CD4-positive, alpha-beta T cell treated with Interferon gamma for 1 hour (primary cell): ENCODE data around the gene MKRN2.

Experiments
- DNase-seq: peaks from one replicate; pipeline ENCODE4 v3.0.0-alpha.2; 2020

Gene MKRN2

DNA sequence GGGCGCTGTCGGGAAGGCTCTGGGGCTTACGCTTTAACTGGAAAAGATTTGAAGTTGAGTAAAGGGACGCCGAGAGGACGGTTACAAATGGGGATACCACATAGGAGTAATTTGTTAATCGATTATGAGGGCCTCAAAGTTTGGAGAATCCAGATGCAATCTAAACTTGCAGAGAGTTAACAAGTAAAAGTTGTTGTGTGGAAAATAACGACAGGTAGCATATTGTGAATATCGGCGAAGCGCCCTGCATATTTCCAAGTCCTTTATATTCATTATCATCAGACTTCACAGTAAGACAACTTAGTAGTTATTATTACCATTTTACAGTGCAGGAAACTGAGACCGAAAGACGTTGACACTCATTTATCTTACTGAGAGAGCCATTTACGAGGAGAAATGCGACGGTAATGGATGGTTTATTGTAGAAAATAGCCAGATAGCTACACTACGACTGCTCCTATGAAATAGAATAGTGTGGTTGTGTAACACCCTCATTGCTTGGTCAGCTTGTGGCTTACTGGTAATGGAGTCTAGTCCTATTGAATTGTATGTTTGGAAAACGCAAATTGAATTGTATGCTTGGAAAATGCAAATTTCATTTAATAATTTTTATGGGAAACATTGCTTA is 700 bp downstream of the MKRN2 start:
- DNase-seq, result no peak

DNA sequence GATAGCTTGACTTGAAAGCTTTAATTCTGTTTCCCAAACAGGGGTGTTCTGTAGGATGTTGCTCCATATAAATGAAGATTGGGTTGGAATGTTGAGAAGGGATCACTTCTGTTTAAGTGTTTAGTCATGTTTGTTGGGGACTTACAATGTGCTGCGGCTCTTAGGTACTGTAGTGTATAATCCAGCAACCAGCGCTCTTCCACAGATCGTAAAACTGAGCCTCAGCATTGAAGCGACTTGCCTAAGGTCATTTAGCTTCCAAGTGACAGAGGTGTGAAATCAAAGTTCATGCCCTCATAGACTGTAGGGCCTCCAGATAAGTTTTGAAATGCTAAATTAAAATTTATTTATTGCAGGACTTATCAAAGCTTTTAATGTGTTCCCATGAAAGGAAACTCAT is 1.8 kb downstream of the MKRN2 start:
- no peak for DNase-seq

DNA sequence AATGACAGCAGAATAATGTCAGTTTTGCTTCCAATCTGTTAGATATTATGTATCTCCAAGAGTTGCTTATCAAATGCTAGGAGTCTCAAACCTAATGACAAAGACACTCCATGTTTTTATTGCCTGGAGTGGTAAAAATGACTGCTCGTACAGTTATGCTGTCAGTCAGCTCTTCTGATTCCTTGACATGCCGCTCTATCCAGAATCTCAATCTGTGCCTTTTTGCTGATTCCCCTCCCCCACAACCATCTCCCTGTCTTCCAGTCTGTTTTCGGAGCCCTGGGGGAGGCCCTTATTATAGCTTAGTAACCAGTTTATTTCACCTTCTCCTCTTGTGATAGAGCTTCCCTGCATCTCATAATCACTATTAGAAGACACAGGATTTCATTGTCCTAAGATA is 2.6 kb downstream of the MKRN2 start:
- DNase-seq, result no peak

DNA sequence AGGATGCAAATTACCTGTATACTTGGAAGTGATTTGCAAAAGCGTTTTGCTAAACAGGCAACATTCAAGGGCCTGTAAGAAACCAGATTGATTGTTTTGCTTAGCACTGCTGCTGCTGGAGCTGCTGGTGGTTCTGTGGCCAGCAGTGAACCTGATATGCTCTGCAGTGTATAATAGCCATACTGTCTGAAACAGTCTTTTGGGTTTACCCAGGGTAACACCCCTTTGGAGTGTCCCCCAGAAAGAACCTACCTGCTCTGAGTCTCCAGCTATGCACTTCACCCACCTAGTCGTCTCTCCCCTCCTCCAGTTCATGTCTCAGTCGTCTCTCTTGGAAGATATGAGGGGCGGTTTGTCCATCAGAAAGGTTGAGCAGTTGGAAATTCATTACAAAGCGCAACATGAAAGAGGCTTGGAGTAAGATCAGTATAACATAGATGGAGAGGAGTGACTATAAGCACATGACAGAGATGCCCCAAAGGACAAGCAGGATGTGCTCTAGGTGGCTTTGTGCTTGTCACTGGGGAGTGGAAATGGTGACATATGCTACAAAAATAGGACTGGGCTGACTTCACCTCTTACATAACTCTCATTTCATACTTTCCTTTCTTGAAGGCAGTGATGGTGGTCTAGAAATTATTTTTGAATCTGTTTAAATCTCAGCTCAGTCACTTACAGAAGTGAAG is 3.8 kb downstream of the MKRN2 start:
- no peak for DNase-seq

DNA sequence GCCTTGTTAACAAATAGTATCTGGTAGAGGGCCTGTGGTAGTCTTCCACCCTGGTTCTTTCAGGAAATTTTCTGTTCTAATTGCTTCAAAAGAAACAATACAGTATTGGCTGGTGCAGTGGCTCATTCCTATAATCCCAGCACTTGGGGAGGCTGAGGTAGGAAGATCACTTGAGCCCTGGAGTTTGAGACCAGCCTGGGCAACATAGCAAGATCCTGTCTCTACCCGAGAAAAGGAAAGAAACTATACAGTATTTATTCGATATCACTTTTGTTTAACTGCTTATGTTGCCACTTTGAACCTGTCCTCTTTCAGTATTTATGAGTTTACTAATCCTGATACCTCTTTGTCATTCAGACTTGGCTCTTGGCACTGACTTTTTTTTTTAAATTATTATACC is 4.5 kb downstream of the MKRN2 start:
- DNase-seq, result no peak

DNA sequence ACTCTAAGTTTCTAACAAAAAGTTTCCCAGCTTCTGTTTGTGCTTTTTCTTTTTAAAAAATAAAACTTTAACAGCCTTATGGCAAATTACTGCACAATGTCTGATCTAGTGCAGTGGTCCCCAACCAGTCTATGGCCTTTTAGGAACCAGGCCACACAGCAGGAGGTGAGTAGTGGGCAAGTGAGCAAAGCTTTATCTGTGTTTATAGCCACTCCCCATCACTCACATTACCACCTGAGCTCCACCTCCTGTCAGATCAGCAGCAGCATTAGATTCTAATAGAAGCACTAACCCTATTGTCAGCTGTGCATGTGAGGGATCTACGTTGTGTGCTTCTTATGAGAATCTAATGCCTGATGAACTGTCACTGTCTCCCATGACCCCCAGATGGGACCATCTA is 5.6 kb downstream of the MKRN2 start:
- no peak for DNase-seq

DNA sequence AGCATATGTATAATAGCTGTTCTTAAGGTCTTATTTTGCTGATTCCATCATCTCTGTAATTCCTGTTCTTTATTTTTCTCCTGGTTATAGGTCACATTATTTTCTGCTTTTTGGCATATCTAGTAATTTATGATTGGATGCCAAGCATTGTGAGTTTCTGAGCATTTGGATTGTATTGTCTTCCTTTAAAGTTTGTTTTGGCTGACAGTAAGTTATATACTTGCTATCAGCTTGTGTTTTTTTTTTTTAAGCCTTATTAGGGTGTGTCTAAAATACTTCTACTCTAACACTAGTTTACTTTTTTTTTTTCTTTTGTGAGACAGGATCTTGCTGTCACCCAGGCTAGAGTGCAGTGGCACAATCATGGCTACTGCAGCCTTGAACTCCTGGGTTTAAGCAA is 10.1 kb downstream of the MKRN2 start:
- DNase-seq, result no peak

DNA sequence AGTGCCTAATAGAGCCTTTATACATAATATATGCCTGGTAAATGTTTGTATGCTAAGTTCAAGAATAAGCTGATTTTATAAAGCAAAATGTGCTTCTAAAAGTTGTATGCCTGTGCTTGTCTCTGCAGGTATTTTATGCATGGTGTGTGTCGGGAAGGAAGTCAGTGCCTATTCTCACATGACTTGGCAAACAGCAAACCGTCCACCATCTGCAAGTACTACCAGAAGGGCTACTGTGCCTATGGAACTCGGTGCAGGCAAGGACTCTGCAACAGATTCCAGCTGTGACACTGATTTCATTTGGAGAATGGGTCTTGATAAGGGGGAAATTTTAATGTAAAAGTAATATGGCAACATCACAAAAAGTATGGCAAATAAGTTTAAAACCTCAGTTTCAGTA is 11.9 kb downstream of the MKRN2 start:
- DNase-seq, result no peak

DNA sequence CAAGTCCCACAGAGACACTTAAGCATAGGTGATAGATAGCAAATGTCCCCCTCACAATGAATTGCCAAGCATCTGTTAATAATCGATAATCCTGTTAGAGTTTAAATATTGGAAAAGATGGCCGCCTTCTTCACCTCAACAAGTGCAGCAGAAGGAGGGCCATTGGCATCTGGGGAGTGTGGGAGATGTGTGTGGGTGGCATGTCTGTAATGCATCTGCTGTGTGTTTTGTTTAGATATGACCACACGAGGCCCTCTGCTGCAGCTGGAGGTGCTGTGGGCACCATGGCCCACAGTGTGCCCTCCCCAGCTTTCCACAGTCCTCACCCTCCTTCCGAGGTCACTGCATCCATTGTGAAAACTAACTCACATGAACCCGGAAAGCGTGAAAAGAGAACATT is 12.9 kb downstream of the MKRN2 start:
- no peak for DNase-seq

DNA sequence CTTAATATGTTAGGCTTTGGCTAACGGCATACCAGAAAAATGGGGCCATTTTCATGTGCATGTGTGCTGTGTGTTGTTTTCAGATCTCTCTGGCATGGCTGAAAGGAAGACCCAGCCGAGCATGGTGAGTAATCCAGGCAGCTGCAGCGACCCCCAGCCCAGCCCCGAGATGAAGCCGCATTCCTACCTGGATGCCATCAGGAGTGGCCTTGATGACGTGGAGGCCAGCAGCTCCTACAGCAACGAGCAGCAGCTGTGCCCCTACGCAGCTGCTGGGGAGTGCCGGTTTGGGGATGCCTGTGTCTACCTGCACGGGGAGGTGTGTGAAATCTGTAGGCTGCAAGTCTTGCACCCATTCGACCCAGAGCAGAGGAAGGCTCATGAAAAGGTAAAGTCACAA is 15.1 kb downstream of the MKRN2 start:
- no peak for DNase-seq

DNA sequence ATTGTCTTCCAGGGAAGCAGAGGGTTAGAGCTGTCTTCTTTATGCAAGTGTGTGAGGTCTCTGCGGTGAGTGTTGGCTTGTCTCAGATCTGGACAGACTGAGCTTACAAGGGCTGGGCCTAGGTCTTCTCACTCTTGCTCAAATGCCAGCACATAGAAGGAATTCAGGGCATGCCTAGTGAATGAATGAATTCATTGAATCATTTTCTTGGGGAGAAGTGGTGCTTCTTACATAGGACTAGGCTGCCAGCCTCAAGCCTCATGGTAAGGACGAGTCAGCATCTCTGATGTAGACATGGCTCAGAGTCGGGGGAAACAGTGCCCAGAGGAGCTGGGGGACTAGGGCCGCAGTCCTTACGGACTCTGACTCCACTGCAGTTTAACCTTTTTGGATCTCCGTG is 17.2 kb downstream of the MKRN2 start:
- DNase-seq, result no peak

DNA sequence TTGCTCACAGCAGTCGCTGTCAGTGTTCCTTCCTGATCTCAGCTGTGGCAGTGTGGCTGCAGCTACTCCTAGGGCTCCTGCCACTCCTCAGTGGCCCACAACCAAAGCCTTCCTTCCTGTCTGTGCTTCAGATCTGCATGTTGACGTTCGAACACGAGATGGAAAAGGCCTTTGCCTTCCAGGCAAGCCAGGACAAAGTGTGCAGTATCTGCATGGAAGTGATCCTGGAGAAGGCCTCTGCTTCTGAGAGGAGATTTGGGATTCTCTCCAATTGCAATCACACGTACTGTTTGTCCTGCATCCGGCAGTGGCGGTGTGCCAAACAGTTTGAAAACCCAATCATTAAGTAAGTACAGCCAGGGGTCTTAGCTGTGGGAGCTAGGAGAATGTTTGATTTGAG is 17.8 kb downstream of the MKRN2 start:
- no peak for DNase-seq

DNA sequence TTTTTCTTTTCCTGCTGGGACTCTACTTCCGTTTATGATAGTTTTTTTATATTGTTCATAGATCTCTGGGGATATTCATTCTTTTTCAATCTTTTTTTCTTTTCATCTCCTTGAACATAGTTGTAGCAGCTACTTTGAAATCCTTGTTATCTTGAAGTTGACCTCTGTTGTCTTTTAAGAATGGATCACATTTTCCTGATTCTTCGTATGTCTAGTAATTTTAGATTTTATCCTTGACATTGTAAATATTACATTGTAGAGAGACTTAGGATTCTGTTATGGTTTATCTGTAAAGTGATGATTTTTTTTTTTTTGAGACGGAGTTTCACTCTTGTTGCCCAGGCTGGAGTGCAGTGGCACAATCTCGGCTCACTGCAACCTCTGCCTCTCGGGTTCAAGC is 20.5 kb downstream of the MKRN2 start:
- no peak for DNase-seq

DNA sequence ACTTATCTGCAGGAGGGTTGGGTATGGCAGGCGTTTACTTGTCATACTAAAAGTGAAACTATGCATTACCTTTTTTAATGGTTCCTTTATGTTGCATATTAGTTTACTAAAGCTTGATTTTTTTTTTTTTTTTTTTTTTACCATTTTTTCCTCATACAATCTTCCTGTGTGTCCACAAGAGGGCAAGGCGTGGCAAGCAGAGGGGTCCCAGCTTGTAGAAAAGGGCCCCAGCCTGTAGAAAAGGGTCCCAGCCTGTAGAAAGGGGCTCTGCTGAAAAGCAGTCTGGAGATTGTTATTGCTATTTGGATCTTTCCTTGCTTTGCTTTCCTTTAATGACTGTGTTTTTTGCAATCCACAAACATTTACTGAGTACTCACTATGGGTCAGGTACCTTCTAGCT is 21.9 kb downstream of the MKRN2 start:
- DNase-seq, result no peak

DNA sequence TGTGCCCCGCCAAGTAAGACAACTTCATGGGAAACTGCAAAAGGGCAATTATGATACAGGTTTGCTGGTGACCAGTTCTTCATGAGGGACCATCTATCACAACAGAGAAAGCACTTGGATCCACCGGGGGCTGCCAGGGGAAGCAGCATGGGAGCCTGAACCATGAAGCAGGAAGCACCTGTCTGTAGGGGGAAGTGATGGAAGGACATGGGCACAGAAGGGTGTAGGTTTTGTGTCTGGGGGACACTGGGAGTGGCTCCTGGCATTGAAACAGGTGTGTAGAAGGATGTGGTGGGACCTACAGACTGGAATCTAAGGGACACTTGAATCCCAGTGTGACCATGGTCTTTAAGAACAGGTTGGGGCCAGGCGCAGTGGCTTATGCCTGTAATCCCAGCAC is 22.6 kb downstream of the MKRN2 start:
- DNase-seq, result no peak

DNA sequence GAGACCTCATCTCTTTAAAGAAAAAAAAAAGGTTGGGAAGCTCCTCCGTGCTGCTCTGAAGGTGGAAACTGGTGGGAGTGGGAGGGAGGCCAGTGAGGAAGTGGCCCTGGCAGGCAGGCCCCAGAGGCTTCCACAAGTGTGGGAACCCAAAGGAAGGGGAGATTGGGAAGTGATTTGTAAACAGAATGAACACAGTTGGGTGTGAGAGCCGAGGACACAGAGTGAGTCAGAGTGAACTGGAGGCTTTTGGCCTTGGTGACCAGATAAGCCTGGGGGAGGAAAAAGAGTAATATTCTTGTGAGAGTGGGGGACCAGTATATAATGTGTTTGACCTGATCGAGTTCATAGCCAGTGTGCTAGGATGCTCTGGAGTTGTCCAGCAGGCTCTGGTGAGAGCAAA is 23.0 kb downstream of the MKRN2 start:
- no peak for DNase-seq

DNA sequence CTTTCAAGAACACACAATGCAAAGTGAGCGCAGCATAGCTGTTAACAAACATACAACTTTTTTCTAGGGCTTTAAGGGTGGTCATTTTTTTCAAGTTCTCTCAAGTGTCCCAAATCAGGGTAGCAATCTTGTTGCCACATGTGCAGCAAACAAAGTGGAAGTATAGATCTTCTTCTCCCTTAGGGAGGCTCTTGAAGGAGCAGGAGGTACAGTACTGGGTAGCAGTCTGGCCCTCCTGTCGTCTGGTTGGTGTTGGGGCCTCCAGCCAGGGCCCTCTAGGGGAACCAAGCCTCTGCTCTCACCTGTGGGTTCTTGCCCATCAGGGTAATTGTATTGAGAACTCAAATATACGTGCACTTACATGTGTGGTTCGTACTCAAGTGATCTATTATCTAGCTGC is 25.8 kb downstream of the MKRN2 start:
- DNase-seq, result no peak

DNA sequence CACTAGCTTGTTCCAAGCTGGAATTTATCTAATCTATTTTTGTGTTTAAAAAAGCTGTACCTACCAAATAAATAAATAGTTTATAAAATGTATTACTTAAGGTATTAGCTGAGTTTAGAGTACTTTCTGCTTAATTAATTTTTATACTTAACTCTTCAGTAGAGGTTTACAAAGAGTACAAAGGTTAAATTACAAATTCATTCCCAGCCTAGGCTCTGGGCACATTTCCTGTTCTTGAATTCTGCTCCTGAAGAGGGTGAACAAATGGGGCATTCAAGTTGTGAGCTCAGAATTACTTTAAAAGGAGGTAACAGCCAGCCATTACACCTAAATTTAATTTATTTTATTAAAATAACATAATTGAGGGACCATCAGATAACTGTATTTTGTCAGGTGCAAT is 26.4 kb downstream of the MKRN2 start:
- no peak for DNase-seq

DNA sequence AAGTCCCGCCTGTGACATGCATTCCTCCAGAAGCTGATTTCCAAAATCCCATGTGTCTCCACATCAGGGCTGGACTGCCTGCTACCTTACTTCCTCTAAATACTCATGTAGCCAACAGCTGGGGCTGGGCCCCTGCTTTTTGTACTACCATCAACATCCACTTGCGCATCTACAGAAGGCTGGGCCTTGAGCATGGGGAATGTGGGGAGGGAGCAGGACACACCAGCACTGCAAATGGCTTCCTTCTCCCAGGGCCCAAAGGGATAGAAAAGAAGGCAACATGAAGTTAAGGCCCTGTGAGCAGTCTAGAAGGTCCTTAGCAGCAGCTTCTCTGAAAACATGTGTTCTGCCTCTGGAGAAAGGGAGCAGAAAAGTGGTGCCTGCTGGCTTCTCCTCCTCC is 27.2 kb downstream of the MKRN2 start:
- no peak for DNase-seq

DNA sequence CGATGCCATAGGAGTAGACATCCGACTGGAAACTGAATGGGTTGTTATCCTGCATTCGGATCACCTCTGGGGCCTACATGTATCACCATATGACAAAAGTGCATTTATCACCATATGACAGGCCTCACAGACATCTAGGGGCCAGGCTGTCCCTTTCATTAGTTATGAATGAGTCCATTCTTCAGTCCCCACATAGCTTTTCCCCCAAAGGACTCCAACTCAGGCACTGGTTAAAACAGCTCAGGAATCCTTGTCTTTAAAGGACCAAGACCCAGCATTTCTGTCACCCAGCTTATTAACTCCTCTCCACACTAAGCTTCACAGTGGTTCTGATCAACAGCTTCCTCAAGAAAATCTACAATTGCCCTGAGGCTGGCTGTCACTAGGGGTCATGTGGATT is 28.3 kb downstream of the MKRN2 start:
- no peak for DNase-seq

DNA sequence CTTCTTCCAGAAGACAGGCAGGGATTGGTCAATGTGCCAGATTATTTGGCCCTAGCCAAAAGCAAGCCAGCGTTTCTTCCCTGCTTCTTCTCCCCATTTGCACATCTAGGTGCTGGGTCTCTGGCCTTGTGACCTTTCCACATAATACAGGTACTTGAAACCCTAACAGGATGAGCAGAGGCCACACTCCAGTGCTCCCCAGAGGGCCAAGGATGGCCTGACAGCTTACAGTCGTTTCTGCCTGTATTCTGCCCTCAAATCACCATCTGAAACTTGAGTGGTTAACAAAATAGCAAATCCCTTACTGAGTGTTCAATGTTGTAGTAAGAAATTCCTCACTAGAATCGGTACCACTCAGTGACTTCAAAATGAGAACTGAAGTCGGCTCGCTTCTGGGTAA is 29.1 kb downstream of the MKRN2 start:
- no peak for DNase-seq

DNA sequence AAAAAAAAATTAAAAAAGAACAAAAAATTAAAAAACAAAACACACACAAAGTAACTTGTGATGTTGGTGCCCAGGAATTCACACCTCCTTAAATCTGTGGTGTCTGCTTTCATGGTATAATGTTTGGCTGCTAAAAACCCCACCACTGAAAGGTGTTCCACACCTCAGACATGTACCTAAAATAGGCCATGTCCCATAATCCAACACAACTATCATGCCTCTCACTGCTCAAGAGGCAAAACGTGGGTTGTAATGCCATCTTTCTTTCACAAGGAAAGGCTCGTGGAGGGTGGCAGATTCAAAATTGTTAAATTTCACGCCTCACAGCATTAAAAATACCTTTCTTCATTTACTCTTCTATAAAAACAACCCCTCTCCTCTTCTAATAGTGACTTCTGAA is 29.5 kb downstream of the MKRN2 start:
- DNase-seq, result no peak

DNA sequence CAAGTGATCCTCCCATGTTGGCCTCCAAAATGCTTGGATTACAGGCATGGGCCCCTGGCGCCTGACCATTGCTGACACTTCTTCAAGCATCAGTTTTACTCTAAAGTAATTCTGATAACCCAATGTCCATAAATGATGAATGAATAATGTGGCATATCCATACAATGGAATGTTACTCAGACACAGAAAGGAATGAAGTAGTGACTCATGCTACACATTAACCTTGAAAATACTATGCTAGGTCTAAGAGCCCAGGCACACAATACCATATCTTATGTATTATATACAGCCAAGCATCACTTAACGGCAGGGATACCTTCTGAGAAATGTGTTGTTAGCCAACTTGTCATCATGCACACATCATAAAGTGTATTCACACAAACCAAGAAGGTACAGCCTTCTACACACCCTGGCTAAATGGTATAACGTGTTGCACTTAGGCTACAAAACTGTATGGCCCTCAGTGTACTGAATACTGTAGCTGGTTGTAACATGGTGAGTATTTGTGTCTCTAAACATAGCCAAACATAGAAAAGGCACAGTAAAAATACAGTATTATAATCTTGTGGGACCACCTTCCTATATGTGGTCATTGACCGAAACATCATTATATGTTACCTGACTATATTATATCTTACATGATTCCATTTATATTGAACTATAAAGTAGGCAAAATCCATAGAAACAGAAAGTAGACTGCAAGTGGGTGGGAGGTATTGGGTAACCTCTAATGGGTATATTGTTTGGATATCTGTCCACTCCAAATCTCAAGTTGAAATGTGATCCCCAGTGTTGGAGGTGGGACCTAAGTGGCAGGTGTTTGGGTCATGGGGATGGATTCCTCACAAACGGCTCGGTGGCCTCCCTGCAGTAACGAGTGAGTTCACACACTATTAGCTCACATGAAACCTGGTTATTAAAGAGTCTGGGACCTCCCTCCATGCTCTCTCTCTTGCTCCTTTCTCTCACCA is 31.4 kb downstream of the MKRN2 start:
- DNase-seq, result no peak

DNA sequence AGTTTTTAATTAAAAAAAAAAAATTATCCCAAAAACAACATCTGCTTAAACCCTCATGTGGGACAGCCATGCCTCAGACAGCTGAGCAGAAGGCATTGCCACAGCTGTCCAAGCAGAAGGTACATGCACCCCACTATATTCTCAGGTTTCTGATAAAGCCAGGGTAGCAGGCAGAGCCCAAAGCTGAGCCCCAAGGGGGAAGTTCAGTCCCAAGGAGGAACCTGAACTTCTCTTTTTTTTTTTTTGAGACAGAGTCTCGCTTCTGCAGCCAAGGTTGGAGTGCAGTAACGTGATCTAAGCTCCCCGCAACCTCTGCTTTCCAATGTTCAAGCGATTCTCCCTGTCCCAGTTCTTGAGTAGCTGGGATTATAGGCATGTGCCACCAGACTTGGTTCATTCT is 33.2 kb downstream of the MKRN2 start:
- peak; percentile 5 for DNase-seq
